ENCODE results near the gene MGLL. TPM values are rescaled to one million over a fixed set of nuclear protein-coding genes. Genes with fewer than 3 reads are reported as not detected.
A peak's percentile ranks its signal among the peaks of the same experiment; 100 is the strongest.

MGLL gene
- total RNA-seq, 4 donors from 2014 or later: 26.5 to 50.2 (median 43.8) TPM

DNA sequence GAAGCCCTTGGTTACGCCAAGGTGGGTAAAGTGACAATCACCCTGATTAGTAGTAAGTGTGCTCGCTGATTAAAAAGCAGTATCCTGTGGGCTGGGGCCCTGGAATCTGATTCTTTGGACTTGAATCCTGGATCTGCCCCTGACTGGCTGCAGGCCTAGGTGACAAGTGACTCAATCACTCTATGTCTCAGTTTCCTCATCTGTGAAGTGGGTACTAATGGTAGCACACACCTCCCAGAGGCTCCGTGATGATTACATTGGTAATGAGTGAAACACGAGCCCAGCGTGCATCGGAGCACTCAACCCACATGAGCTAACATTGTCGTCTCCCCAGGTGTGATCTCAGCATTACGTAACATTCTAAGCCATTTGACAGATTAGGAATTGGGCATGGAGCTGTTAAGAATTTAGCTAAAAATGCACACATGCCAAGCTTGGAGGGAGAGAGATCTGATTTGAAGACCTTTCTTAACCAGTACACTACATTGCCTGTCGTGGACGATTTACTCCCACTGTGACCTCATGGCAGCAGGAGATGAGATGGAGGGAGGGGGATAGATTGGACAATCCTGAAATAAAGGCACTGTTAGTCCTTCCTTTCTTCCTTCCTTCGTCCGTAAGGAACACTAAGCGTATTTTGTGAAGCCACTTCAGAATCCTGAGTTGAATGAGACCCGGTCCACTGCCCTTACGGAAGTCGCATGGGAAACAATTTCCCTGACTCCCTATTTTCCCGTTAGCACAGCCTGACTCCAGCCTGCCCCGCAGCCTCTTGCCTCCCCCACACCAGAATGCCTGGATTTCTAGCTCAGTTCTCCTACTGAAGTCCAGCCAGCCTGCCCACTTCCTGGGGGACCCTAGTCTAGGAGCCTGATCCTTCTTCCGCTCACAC, 32.1 kb downstream of the MGLL start:
- Histone ChIP-seq H3K36me3 (no peaks in the 10 kb centered on the region), H3K27me3 (no peaks in the 10 kb centered on the region), H3K4me3 (no peak overlapping the region), H3K27ac (peak overlapping the region; percentile 3 to 92 (median 70)), H3K9me3 (no peaks in the 10 kb centered on the region), H3K4me1 (peaks cover 75 to 90% of the 10 kb centered on the region in 2 donors)
- DNase-seq (peak in 1 of 2 donors; percentile 10), ATAC-seq (no peak)
- intact Hi-C loops (cut with DNase I; ENCODE audit: low total_unique reads): loop anchor here (10.0 kb wide), 1 partner anchor 585 kb away; no protein-coding TSS in a partner anchor
- TF ChIP-seq, protein P1, sequence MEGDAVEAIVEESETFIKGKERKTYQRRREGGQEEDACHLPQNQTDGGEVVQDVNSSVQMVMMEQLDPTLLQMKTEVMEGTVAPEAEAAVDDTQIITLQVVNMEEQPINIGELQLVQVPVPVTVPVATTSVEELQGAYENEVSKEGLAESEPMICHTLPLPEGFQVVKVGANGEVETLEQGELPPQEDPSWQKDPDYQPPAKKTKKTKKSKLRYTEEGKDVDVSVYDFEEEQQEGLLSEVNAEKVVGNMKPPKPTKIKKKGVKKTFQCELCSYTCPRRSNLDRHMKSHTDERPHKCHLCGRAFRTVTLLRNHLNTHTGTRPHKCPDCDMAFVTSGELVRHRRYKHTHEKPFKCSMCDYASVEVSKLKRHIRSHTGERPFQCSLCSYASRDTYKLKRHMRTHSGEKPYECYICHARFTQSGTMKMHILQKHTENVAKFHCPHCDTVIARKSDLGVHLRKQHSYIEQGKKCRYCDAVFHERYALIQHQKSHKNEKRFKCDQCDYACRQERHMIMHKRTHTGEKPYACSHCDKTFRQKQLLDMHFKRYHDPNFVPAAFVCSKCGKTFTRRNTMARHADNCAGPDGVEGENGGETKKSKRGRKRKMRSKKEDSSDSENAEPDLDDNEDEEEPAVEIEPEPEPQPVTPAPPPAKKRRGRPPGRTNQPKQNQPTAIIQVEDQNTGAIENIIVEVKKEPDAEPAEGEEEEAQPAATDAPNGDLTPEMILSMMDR (IDR thresholded peaks at IDR 0.05 in 4 of 5, conservative IDR thresholded peaks at IDR 0.05 in 1 of 5): no peak
- no peak for TF ChIP-seq POLR2A (IDR thresholded peaks at IDR 0.05)
- in situ Hi-C loops (cut with MboI; ENCODE audit: low sequenced_read_pairs in 4 of 4): no loop called here

DNA sequence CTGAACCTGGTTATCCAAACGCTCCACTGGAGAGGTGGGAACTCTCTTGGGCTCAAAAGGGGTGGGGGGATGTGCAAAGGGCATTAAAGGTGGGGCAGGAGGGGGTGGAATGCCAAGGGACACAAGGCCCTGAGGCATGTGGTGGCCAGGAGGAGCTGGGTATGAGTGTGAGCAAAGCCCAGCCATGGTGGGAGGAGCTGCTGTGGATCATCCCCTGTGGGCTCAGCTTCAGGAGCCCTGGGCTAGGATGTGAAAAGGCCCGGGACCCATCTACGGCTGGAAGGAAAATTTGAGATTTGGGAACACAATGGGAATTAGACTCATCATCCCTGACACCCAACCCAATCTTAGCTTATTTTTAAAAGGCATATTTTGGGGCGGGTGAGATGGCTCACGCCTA, 33.3 kb downstream of the MGLL start:
- H3K27ac ChIP-seq: peak overlapping the region; percentile 84 to 92 (median 90)
- intact Hi-C loops (cut with DNase I; ENCODE audit: low total_unique reads): loop anchor here (10.0 kb wide), 1 partner anchor 586 kb away; no protein-coding TSS in a partner anchor
- peak in 1 of 2 donors; percentile 6 for DNase-seq

DNA sequence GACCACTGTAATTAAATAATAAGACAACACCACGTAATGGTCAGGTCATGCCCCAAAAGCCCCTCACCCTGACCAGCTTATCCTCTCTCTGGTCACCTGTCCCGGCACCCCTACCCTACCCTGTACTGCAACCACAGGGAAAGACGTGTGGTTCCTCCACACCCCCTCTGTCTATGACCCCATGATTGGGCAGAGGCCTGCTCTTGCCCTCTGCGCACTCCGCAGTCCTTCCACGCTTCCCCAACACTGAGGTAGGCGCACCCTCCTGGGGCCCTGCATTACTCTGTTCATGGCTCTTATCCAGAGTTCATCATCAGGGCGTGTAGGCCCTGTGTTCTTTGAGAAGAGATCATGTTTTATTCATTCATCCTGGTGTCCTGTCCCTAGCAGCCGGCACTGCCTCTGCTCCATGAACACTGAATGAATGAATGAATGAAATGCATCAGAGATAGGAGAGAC, 33.8 kb downstream of the MGLL start:
- no peaks in the 10 kb centered on the region for H3K27me3 ChIP-seq
- no peaks in the 10 kb centered on the region for H3K9me3 ChIP-seq
- TF ChIP-seq, protein P1 (IDR thresholded peaks at IDR 0.05 in 4 of 5, conservative IDR thresholded peaks at IDR 0.05 in 1 of 5): no peak
- no peak for TF ChIP-seq POLR2A (IDR thresholded peaks at IDR 0.05)
- DNase-seq (peak in 1 of 2 donors; percentile 29), ATAC-seq (no peak)
- H3K4me1 ChIP-seq: peaks cover 87 to 100% of the 10 kb centered on the region in 2 donors
- no peak overlapping the region for H3K4me3 ChIP-seq
- peak overlapping the region; percentile 84 to 92 (median 90) for H3K27ac ChIP-seq
- intact Hi-C loops (cut with DNase I; ENCODE audit: low total_unique reads): loop anchor here (10.0 kb wide), 1 partner anchor 586 kb away; no protein-coding TSS in a partner anchor
- H3K36me3 ChIP-seq: no peaks in the 10 kb centered on the region
- in situ Hi-C loops (cut with MboI; ENCODE audit: low sequenced_read_pairs in 4 of 4): no loop called here

More for the DNA sequence above, 33.3 kb downstream of the MGLL start:
- Histone ChIP-seq H3K27me3 (no peaks in the 10 kb centered on the region), H3K4me3 (no peak overlapping the region), H3K4me1 (peaks cover 87 to 100% of the 10 kb centered on the region in 2 donors), H3K36me3 (no peaks in the 10 kb centered on the region), H3K9me3 (no peaks in the 10 kb centered on the region)
- TF ChIP-seq, protein P1 (IDR thresholded peaks at IDR 0.05 in 4 of 5, conservative IDR thresholded peaks at IDR 0.05 in 1 of 5): no peak
- no peak for TF ChIP-seq POLR2A (IDR thresholded peaks at IDR 0.05)
- in situ Hi-C loops (cut with MboI; ENCODE audit: low sequenced_read_pairs in 4 of 4): no loop called here
- ATAC-seq: no peak

DNA sequence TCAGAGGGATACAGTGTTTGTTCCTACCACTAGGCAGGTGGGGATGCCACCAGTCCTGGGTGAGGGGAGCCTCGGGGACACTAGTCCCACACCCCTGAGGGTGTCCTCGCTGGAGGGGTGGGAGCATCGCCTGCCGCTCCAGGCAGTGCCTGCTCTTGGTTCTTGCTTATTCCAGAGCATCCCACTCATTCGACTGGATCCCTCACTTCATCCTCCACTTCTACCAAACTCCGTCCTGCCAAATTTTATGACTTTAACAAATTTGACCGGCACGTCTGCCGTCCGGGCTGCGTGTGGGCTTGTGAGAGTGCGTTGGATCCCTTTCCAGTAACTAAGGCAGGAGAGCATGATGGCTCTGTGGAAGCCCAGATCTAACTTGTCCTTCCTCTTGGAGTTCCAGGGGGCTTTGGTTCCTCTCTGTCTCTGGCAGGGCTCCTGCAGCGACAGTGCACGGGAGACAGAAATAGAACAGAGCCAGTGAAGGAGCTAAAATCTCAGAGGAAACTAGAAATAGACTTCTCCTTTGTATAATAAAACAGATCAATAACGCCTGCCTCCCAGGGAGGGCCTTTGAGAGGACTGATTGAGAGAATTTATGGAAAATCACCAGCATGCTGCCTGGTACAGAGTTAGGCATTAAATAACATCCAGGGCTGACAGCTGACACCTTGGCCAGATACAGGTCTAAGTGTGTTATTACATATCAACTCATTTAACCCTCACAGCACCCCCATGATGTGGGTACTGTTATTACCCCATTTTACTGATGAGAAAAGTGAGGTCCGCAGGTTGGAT, 34.5 kb downstream of the MGLL start:
- in situ Hi-C loops (cut with MboI; ENCODE audit: low sequenced_read_pairs in 4 of 4) (no loop called here), intact Hi-C loops (cut with DNase I; ENCODE audit: low total_unique reads) (loop anchor here (2.0 to 10.0 kb wide), 2 partner anchors 33 to 587 kb away; no protein-coding TSS in a partner anchor)
- TF ChIP-seq POLR2A (IDR thresholded peaks at IDR 0.05): no peak
- TF ChIP-seq, protein P1 (IDR thresholded peaks at IDR 0.05 in 4 of 5, conservative IDR thresholded peaks at IDR 0.05 in 1 of 5): no peak
- peak overlapping the region; percentile 84 to 92 (median 90) for H3K27ac ChIP-seq
- H3K27me3 ChIP-seq: no peaks in the 10 kb centered on the region
- H3K4me3 ChIP-seq: peak overlapping the region; percentile 23 to 38 (median 25)
- no peaks in the 10 kb centered on the region for H3K9me3 ChIP-seq
- H3K36me3 ChIP-seq: no peaks in the 10 kb centered on the region
- peak; percentile 21 to 22 for ATAC-seq
- DNase-seq: peak in 1 of 2 donors; percentile 18
- peaks cover 83 to 97% of the 10 kb centered on the region in 2 donors for H3K4me1 ChIP-seq

Data from gastrocnemius medialis (tissue), 4 donors.